Trophoblast cell (in vitro differentiated cells and primary cell): ENCODE results near the gene NPTN.

Source experiments
- DNase-seq, 2 donors: peaks; one replicate each; pipeline ENCODE4 v3.0.0-alpha.2; 2016
- H2AFZ ChIP-seq: 2 replicates; pipeline ENCODE4 v1.6.1; 2013; ENCODE audit warnings: low read length, moderate library complexity, mild to moderate bottlenecking; ENCODE audit not compliant: insufficient read depth, poor library complexity
- H2AK5ac ChIP-seq: 2 replicates; pipeline ENCODE4 v1.6.1; 2013; ENCODE audit warnings: mild to moderate bottlenecking, low read length
- H2BK120ac ChIP-seq: 2 replicates; pipeline ENCODE4 v1.6.1; 2013; ENCODE audit warnings: low read length, mild to moderate bottlenecking, moderate library complexity; ENCODE audit not compliant: insufficient read depth, poor library complexity
- H2BK12ac ChIP-seq: 2 replicates; pipeline ENCODE4 v1.6.1; 2013; ENCODE audit warnings: mild to moderate bottlenecking, low read length, moderate library complexity
- H2BK5ac ChIP-seq: 2 replicates; pipeline ENCODE4 v1.6.1; 2013; ENCODE audit warnings: low read length, low read depth, moderate library complexity, mild to moderate bottlenecking; ENCODE audit not compliant: poor library complexity
- H3K14ac ChIP-seq: 2 replicates; pipeline ENCODE4 v1.6.1; 2013; ENCODE audit warnings: mild to moderate bottlenecking, low read length
- H3K18ac ChIP-seq: 2 replicates; pipeline ENCODE4 v1.6.1; 2013; ENCODE audit warnings: mild to moderate bottlenecking, low read length
- H3K23ac ChIP-seq: 2 replicates; pipeline ENCODE4 v1.6.1; 2013; ENCODE audit warnings: low read length
- H3K27ac ChIP-seq: 2 replicates; pipeline ENCODE4 v1.5.1; 2013; ENCODE audit warnings: low read depth, mild to moderate bottlenecking, inconsistent platforms, low read length, moderate library complexity
- H3K27me3 ChIP-seq: 2 replicates; pipeline ENCODE4 v1.6.1; 2013; ENCODE audit warnings: inconsistent platforms, mild to moderate bottlenecking, low read length, moderate library complexity; ENCODE audit not compliant: insufficient read depth
- H3K36me3 ChIP-seq, 2 experiments: 1 replicate in 1 of 2; 2 replicates in 1 of 2; pipeline ENCODE4 v1.6.1; 2013; ENCODE audit warnings: low read length in 2 of 2, mild to moderate bottlenecking in 2 of 2, moderate library complexity in 1 of 2; ENCODE audit not compliant: insufficient read depth in 2 of 2, control insufficient read depth in 1 of 2
- H3K4ac ChIP-seq: 2 replicates; pipeline ENCODE4 v1.6.1; 2013; ENCODE audit warnings: low read depth, mild to moderate bottlenecking, low read length, moderate library complexity
- H3K4me1 ChIP-seq, 2 experiments: 1 replicate in 1 of 2; 2 replicates in 1 of 2; pipeline ENCODE4 v1.6.1; 2013; ENCODE audit warnings: low read length in 2 of 2, mild to moderate bottlenecking in 2 of 2, moderate library complexity in 1 of 2; ENCODE audit not compliant: insufficient read depth in 2 of 2, control insufficient read depth in 1 of 2
- H3K4me2 ChIP-seq: 2 replicates; pipeline ENCODE4 v1.6.1; 2013; ENCODE audit warnings: inconsistent platforms, mild to moderate bottlenecking, low read length, moderate library complexity
- H3K4me3 ChIP-seq: 2 replicates; pipeline ENCODE4 v1.5.1; 2013; ENCODE audit warnings: mild to moderate bottlenecking, low read depth, low read length, inconsistent platforms
- H3K79me1 ChIP-seq: one replicate; pipeline ENCODE4 v1.6.1; 2013; ENCODE audit warnings: low read length
- H3K79me2 ChIP-seq: 2 replicates; pipeline ENCODE4 v1.6.1; 2013; ENCODE audit warnings: low read length, mild to moderate bottlenecking; ENCODE audit not compliant: control insufficient read depth, insufficient read depth, poor library complexity
- H3K9ac ChIP-seq: 2 replicates; pipeline ENCODE4 v1.6.1; 2013; ENCODE audit warnings: mild to moderate bottlenecking, low read length
- H3K9me3 ChIP-seq: 2 replicates; pipeline ENCODE4 v1.6.1; 2013; ENCODE audit warnings: low read depth, mild to moderate bottlenecking, control low read depth, inconsistent platforms, low read length; ENCODE audit not compliant: insufficient read depth
- H4K12ac ChIP-seq: 2 replicates; pipeline ENCODE4 v1.6.1; 2013; ENCODE audit warnings: low read depth, mild to moderate bottlenecking, low read length, moderate library complexity
- H4K8ac ChIP-seq: 2 replicates; pipeline ENCODE4 v1.6.1; 2013; ENCODE audit warnings: low read depth, mild to moderate bottlenecking, low read length, moderate library complexity
- H4K91ac ChIP-seq: one replicate; pipeline ENCODE4 v1.6.1; 2013; ENCODE audit warnings: low read depth, mild to moderate bottlenecking, low read length, moderate library complexity
- WGBS: extraction: QIAGEN DNeasy Blood & Tissue Kit; methylation state at CpG from one replicate; pipeline ENCODE4 v1.1.7; 2013; ENCODE audit warnings: missing lambda C conversion rate; ENCODE audit not compliant: insufficient read length, insufficient coverage; ENCODE audit errors: extremely low coverage; 5-methylcytosine and 5-hydroxymethylcytosine counted together

NPTN gene

DNA sequence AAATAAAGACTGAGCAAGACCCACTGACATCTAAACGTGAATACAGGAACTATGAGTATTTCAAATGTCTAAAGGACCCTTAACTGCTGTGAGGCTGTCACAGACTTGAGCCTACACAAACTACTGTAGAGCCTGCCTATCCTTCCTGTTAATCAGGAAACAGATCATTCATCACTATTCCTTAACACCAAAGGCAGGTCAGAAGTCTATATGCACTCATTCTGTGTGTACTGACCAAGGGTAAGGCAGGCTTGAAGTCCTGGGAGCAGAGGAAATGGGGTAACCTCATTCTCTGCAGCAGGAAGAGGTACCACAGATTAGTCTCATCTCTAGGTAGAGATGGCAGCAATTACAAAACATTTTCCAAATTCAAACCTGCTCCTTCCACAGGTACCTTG is 30.7 kb downstream of the NPTN start:
- Histone ChIP-seq H4K91ac (no peak overlapping the region), H2AFZ (no peak overlapping the region), H3K18ac (no peak overlapping the region), H3K9me3 (no peaks in the 10 kb centered on the region), H3K27me3 (no peaks in the 10 kb centered on the region), H3K79me2 (peaks cover 6% of the 10 kb centered on the region), H3K4me3 (no peak overlapping the region), H3K36me3 (no peaks in the 10 kb centered on the region), H3K4ac (no peak overlapping the region), H3K27ac (peak overlapping the region; percentile 64), H3K4me2 (no peak overlapping the region), H3K4me1 (peaks cover 10 to 27% of the 10 kb centered on the region in 2 experiments), H3K9ac (no peak overlapping the region), H4K8ac (no peak overlapping the region), H3K23ac (no peak overlapping the region), H4K12ac (no peak overlapping the region), H2BK5ac (no peak overlapping the region), H3K79me1 (no peaks in the 10 kb centered on the region), H2BK120ac (no peak overlapping the region), H2BK12ac (no peak overlapping the region), H3K14ac (no peak overlapping the region), H2AK5ac (no peak overlapping the region)
- no peak for DNase-seq
- WGBS = no CpG with 5 or more reads among the region's 1 CpG

DNA sequence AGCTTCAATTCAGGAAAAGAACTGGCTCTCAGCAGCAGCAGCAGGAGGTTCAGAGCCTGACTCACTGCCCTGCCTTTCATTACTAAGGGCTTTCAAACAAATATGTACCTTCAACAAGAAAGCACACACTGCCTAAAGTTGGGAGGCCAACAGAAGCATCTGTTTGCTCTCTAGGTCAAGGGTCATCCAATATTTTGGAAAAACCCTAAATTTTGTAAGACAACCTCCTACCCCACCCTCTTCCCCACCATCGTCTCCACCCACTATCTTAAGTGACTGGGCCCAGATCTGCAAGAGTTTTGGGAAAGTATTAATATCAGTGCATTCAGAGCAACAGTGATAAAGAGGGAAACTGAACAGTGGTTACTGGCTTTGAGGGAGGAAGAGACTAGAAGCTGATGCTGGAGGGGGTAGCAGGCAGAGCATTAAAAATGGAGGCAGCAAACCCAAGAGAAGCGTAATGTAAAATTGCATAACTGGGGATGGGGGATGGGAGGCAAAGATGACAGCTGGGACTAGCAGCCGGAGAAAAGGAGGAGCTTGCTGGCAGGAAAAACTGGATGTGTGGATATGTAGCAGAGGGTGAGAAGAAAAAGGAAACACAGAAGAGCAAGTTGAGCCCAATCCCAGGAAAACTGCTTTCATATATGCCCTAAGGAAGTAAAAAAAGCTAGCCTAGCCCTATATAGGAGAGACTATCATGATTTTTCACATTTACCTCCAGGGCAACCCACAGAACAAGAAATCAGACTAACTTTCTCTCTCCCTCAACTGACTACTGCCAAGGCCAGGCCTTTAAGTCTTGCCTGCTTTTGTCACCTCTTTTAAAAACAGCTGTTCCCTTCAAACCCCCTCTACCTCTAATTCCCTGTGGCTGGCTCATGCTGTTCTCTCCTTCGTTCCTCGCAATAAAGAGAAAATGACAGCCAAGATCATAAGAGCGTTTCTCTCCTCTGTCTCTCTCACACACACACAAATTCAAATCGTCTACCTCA is 31.4 kb downstream of the NPTN start:
- no CpG with 5 or more reads among the region's 7 CpGs for WGBS
- H3K27ac ChIP-seq = peak overlapping the region; percentile 64
- no peaks in the 10 kb centered on the region for H3K79me1 ChIP-seq
- no peak overlapping the region for H3K23ac ChIP-seq
- H3K79me2 ChIP-seq = peaks cover 6% of the 10 kb centered on the region
- peak; percentile 62 to 77 for DNase-seq
- H3K4me1 ChIP-seq = peaks cover 10 to 29% of the 10 kb centered on the region in 2 experiments
- H2BK12ac ChIP-seq = peak overlapping the region; percentile 28
- no peak overlapping the region for H3K4ac ChIP-seq
- no peak overlapping the region for H2AK5ac ChIP-seq
- no peak overlapping the region for H3K14ac ChIP-seq
- H3K4me2 ChIP-seq = peak overlapping the region; percentile 51
- no peaks in the 10 kb centered on the region for H3K36me3 ChIP-seq
- no peak overlapping the region for H4K12ac ChIP-seq
- H4K91ac ChIP-seq = no peak overlapping the region
- H3K9ac ChIP-seq = no peak overlapping the region
- H3K9me3 ChIP-seq = no peaks in the 10 kb centered on the region
- H2BK5ac ChIP-seq = peak overlapping the region; percentile 16
- no peak overlapping the region for H3K4me3 ChIP-seq
- no peak overlapping the region for H2BK120ac ChIP-seq
- H3K18ac ChIP-seq = no peak overlapping the region
- no peak overlapping the region for H4K8ac ChIP-seq
- H3K27me3 ChIP-seq = no peaks in the 10 kb centered on the region
- no peak overlapping the region for H2AFZ ChIP-seq

DNA sequence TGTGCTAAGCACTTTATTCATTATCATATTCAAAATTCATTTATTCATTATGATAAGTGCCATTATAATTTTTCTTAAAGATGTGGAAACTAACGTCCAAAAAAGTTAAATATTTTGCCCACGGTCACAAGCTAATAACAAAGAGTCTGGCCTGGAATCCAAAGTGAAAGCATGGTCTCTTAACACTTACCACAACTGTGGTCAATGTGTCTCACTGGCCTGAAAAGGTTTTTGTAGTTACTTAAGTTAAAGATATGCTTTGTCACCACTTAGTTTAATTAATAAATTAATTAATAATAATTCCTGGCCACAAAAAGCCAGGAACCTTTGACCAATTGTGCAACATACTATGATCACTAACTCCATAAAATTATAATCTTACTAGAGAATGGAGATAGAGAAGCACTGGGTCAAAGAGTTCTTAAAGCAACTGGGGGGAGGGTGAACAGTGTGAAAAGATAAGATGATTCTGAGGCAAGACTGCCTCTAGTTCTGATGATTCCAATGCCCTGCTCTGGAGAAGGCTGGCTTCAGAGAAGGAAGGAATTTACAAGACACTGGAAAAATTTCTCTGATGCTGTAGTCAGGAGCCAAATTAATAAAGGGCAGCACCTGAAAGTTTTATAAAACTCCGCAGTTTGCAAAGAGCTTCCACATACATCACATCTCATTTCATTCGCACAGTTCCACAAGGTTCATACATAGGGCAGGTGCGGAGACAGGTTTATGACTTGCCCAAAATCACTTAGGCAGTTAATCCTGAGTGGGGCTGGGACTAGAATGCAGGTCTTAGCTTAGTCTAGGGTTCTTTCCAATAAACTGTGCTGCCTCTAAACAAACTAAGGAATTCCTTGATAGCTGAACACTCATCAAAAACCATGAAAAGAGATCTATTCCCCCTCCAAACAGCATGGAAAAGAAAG is 32.5 kb downstream of the NPTN start:
- DNase-seq = no peak
- no peak overlapping the region for H2BK120ac ChIP-seq

DNA sequence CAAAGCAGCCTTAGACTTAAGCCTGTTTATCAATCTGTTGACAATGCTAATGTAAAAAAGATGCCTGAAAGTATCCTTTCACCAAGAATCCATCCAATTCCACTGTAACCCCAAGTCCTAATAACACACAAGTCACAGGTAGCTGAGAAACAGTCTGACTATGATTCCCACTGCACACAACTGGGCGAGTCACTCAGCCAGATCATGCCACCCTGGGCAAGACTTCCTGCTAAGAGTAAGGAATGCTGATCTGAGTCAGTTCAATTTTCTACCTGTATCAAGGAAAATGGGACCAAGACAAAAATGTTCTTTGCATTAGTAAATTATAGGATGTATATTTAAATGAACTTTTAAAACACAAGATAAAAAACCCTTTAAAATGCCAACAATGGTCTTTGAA is 33.3 kb downstream of the NPTN start:
- Histone ChIP-seq H3K9ac (no peak overlapping the region), H3K18ac (no peak overlapping the region), H3K36me3 (peaks cover 0 to 5% of the 10 kb centered on the region in 2 experiments), H2BK12ac (no peak overlapping the region), H3K23ac (no peak overlapping the region), H2BK120ac (no peak overlapping the region), H2AK5ac (no peak overlapping the region), H3K4ac (peak overlapping the region; percentile 53), H3K14ac (no peak overlapping the region), H4K12ac (no peak overlapping the region), H2BK5ac (no peak overlapping the region), H3K27me3 (no peaks in the 10 kb centered on the region), H3K27ac (no peak overlapping the region), H3K79me1 (no peaks in the 10 kb centered on the region), H3K79me2 (peaks cover 7% of the 10 kb centered on the region), H3K4me3 (no peak overlapping the region), H4K91ac (no peak overlapping the region), H3K9me3 (no peaks in the 10 kb centered on the region), H2AFZ (no peak overlapping the region), H3K4me1 (peaks cover 10 to 28% of the 10 kb centered on the region in 2 experiments), H3K4me2 (no peak overlapping the region), H4K8ac (no peak overlapping the region)
- no peak for DNase-seq
- no CpG with 5 or more reads among the region's 1 CpG for WGBS

More for the DNA sequence above, 32.5 kb downstream of the NPTN start:
- no peak overlapping the region for H3K9ac ChIP-seq
- no peaks in the 10 kb centered on the region for H3K9me3 ChIP-seq
- no peak overlapping the region for H3K23ac ChIP-seq
- no peak overlapping the region for H2AK5ac ChIP-seq
- no peak overlapping the region for H4K91ac ChIP-seq
- no peak overlapping the region for H3K14ac ChIP-seq
- peaks cover 6% of the 10 kb centered on the region for H3K79me2 ChIP-seq
- no peak overlapping the region for H3K4me3 ChIP-seq
- H3K4me2 ChIP-seq = peak overlapping the region; percentile 25
- H2AFZ ChIP-seq = no peak overlapping the region
- H3K18ac ChIP-seq = no peak overlapping the region
- H2BK12ac ChIP-seq = no peak overlapping the region
- WGBS = no CpG with 5 or more reads among the region's 5 CpGs
- no peak overlapping the region for H2BK5ac ChIP-seq
- no peak overlapping the region for H3K4ac ChIP-seq
- H3K4me1 ChIP-seq = peaks cover 10 to 28% of the 10 kb centered on the region in 2 experiments
- H4K8ac ChIP-seq = no peak overlapping the region
- H3K27ac ChIP-seq = peak overlapping the region; percentile 16
- H3K36me3 ChIP-seq = peaks cover 0 to 4% of the 10 kb centered on the region in 2 experiments
- no peak overlapping the region for H4K12ac ChIP-seq
- no peaks in the 10 kb centered on the region for H3K79me1 ChIP-seq
- no peaks in the 10 kb centered on the region for H3K27me3 ChIP-seq
